ENCODE results near the gene DPT.

DPT gene

DNA sequence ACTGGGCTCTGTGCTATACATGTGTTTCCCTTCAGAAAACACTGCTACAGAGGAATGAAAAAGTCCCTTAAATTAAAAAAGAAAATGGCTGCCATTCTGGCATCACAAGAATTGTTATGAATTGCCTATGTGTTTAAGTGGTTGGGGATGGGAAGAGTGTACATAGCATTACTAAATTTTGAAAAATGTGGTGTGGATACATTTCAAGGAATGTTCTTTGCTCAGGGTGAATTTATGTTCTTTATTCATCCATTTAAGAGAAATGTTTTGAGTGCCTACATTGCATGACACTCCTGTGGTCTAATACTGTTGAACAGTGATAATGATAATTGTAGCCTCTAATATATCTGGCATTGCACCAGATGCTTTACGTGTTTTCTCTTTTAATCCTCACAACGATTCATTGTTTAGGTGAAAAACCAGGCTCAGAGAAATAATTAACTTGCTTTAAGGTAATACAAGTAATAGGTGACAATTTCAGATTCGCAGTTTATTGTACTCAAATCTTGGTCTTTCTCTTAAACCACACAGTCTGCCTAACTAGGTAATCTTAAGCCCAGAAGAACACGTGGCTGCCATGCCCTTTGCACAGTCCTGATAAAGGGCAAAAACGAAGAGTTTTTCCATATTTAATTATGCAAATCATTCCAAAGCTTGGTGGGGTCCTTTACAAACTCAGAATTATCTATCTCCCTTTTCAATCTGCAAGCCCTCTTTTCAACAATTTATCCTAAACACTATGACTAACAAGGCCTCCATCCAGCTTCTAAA, 31.5 kb downstream of the DPT start:
- no peak for DNase-seq

DNA sequence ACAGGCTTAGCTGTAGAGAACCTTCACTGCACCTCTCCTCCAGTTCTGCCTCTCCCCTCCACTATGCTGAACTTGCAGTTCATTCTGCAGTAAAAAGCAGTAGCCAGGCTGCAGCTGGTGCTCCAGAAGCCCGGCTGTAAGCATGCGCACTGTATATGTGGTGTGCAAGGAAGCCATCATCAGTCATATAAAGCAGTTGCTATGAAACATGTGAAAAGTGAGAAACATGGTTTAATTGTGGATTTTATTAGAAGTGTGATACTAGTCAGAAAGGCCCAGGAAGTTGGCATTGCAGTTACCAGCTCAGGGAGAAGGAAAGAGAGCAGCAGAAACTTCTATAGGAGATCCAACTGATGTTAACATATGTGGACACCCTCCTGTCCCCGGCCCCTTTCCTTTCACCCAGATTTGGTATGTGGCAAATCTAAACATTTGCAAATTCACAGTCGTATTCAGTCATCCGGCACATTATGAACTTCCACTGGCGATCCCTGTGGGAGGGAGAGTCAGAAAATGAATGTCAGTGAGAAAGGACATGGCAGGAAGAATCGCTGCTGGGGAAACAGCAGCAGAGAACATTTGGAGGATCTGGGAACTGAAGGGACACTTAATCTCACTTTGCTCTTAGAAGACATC, 32.8 kb downstream of the DPT start:
- no peak for DNase-seq

DNA sequence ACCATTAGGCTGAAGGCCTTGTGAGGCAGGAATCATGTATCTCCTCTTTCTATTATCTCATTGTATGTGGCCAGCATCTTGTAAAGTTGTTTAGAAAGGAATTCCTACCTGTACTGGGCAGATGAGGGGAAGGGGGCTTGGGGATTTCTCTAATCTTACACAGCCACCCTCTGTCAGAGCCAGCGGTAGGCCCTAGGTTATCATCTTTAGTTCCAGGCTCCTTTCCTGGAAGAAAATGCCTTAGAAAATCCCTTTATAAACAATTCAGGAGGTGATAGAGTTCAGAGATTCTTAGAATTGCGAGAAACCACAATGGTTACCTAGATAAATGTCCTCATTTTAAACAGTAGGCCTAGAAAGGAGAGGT, 35.2 kb downstream of the DPT start:
- DNase-seq, result no peak

DNA sequence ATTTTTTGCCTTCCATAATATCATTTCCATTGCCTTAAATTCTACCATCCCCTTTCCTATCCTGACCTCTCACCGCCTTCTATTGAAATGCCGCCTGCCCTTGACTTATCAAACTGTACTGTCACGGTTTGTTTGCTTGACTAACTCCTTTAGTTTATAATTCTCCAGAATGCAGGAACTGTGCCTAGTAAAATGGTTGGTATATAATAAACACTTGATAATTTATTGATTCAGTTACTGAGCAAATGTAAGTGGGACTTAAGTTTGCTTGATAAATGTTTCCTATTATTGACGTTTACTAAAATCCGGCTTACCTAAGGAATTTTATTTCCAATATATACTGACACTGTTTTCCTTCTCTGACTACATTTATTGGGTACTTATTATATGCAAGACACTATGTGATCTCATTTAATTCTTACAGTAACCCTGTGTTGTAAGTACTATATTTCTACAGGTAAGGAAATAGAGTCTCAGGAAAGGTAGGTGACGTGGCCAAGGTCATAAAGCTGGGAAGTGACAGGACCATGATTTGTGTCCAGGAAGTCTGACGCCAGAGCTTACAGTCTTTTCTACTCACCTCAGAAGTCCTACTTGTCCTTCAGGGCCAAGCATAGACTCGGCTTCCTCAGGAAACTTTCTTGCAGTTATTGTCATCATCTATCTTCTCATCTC, 35.7 kb downstream of the DPT start:
- DNase-seq, result no peak

DNA sequence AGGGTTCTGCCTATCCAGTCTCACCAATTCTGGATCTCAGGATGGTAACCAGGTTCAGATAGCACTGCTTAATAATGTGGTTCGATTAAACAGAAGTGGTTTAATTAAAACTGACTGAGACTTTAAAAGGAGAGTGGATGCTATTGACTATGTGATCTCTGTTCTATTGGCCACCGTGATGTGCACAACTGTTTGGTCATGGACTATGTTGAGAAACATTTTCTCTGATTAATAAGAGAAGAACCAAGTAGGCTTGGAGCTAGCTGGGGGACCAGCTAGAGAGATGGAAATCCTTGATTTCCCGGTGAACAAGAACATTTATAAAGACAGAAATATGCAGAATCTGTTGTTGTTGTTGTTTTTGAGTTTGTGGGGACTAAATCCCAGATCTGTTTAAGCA, 36.5 kb downstream of the DPT start:
- no peak for DNase-seq

DNA sequence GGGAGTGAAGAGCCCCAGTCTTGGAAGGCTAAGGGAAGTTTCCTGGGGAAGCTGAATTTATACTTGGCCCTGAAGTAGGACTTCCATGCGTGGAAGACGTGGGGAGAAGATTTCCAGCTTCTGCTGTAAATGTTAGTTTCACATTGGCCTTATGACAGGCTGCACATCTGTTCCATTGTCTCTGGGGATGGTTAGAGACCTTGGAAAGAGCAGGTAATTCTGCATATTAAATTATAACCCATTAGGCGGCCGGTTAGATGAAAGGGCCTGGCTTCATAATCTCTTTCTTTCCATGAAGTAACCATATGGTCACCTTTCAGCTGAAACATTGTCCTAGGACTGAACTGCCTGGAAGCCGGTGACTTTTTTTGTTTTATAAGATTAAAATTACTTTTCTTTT, 37.5 kb downstream of the DPT start:
- no peak for DNase-seq

DNA sequence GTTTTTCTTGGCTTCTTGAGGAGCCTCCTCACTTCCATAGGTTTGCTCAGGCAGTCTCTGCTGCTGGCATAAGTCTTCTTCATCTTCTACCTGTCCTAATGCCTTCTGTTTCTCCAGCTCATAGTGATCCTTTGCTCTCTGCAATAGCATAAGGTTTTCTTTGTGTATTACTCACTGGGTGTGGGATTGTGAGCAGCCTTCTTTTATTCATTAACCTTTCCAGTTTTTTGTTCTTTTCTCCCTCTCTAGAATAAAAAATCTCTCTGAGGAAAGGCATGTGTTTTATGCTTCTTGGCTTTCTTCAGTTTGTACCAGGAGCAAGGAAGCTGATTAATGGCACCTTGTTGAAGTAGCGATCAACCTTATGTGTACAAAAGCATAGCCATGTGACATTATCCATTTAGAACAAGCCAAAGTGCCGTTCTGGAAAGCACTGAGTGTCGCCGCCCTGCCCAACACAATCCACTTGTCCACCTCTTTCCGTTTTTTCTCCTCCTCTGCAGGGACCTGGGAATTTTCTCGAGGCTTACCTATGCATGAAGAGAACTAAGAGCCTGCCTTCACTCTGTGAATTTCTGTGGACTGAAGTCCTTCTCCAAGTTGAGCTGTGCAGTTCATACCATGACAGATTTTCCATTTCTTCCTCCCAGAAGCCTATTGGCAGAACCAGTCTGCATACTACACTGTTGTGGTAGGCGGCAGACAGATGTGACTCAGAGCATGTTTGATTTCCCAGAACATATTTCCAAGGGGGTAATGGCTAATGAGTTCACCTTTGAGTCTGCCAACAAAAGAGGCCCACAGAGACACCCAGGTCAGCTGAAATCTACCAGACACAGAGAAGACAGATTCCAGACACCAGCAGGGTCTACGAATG, 39.0 kb downstream of the DPT start:
- DNase-seq, result peak; percentile 5

DNA sequence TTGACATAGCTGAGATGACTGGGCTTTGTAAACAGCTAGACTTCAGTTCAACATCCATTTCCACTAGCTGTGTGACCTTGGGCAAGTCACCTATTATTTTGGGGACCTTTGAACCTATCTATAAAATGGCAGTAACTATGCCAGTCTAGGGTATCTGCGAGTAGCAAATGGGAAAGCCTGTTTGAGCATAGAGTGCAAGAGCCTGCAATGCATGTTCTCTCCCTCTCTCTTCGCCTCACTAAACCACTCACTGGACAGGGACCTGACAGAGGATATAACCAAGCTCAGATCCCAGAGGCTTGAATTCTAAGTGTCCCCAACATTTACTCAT, 39.7 kb downstream of the DPT start:
- DNase-seq, result no peak

DNA sequence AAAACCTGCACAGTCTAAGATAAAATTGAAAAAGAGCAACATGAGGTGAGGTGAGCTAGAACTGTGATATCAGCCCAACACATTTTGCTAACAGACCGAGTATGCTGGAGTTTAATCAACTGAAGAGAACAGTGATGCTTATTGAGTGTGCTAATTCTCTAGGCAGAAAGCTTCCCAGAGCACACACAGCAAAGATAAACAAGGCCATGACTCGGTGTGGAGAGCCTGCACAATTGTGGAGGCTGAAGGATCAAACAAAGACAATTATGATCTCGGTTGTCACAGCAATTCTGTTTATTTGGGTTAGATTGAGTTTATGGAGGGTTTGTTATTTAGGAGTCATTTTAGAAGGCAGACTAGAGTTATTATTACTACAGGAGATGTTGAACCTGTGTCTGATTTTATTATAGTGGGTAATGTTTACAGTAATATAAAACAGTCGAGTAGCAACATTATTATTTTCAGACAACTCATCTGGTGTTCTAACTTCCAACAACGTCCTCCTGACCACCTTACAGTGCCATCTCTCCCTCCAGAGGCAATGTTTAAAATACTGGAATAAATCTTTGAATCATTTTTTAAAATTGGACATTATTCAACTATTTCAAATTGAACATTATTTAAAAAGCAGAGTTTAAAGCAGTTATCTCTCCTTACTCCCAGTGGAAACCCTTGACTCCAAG, 40.2 kb downstream of the DPT start:
- no peak for DNase-seq

DNA sequence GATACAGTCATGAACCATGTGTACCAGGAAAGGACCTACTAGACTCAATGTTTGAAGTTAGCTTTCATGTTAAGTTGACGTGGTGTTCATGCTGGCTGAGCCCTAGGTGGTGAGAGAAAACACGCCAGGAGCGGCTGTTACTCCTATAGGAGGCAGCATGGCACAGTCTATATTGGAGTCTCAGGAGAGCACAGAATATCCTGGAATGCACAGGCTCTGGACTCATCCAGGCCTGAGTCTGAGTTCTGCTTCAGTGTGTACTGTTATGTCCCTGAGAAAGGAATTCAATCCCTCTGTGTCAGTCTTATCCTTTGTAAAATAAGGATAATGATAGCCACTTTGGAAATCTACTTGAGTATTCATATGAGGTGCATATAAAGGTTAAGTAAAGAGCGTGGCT, 41.2 kb downstream of the DPT start:
- peak; percentile 12 for DNase-seq

DNA sequence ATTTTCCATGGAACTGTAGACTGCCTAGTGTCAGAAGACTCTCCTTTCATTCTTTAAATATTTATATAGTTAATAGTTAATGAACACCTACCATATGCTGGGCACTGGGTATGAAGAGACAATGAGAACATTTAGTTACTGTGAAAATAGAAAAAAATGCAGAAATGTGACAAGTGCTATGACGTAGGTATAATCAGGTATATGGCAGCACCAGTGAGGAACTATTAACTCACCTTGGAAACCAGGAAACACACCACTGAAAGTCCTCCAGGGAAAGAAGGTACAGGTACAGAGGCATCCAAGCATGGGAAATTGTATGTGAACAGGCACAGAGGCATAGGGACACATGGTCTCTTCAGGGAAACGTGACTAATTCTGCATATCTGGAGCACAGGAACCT, 42.3 kb downstream of the DPT start:
- DNase-seq, result no peak

DNA sequence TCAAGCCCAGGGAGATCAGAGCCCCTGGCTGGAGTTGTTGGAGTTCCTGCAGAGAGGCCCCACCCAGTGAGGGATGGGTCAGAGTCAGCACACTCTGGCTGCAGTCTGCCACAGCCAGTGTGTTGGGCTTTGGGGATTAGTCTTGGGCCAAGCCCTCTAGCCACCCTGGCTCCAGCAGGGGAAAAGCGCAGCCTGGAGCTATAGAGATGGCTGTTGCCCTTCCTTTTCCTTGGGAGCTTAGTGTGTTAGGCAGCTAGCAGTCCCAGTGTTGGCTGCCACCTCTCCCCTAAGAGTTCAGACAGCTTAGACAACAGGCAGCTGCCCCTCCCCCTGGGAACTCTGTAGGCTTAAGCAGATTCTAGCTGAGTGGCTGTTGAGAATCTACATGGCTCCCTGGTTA, 45.1 kb downstream of the DPT start:
- no peak for DNase-seq

DNA sequence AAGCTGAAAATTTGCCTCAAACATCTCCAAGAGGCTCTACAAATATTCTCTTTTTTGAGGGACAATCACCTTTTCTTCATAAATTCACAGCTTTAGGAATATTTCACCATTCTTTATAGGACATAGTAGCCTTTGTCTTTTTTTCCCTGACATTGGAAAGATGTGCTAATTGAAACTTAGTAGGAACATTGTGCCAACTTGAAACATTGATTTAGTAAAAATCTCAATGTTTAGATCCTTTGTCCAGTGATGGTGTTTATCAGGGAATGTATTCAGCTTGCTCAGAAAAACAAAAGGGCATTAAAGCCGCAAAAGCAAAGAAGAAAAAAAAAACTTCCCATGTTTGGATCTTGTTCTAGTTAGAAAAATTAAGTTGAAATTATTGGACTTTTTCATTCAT, 52.1 kb downstream of the DPT start:
- no peak for DNase-seq

DNA sequence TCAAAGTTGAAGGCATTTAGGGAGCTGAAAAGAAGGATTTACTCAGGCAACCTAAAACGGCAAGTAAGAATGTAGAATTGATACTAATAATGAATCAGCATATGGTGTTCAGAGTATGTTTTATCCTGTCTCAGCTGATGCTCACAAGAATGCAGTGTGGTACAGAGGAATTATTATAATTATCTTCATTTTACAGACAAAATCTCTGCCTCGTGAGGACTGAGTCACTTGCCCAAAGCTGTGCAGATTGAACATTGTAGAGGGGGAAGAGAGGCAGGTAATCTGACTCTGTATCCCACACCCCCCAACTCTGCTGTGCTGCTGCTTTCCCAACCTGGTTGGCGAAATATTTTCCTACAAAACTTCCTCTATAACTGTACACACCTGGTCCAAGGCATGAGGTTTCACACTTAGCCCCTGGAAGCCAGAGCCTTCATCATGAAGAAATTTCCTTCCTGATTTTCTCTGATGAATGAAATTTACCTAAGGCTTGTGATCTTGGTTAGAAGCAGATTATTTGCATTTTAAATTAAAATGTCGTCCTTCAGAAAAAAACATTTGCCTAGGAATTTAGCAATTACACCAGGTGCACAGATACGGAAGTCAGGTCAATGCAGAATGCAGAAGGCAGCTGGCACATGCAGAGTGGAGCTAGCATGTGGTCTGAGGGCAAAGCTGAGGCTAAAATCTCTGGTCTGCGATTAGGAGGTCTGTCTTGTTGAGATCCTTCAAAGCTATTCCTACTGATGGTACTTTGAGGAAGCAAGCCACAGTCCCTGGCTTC, 52.8 kb downstream of the DPT start:
- no peak for DNase-seq

DNA sequence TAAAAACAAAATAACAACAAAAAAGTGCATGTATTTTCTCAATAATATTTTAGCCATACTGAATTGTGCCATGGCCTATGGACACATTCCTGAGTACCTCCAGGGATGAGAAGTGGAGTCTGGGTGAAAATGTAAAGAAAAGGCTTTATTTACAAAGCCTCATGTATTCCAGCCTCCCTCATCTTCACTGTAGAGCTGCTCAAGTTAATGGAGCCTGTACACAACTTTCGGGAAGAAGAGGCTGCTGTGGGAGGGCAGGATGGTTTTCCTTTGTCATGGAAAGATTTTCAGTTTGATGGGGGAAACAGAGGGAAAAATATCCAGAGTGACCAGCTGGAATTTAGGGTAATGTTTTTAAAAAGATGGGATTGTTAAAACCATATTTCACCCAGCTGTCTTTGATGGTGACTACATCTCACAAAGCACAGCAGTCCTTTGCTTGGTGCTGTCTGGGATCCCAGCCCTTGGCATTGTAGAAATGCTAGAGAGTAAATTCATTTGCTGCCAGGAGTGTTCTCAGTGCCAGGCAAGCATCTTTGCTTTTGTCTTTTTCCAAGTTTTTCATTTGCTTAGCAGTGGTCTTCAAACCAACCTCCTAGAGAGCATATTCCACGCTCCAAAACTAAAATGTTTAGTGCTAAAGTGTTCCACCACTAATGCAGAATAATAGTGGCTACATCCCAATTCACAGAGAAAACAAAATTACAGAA, 54.9 kb downstream of the DPT start:
- DNase-seq, result no peak

DNA sequence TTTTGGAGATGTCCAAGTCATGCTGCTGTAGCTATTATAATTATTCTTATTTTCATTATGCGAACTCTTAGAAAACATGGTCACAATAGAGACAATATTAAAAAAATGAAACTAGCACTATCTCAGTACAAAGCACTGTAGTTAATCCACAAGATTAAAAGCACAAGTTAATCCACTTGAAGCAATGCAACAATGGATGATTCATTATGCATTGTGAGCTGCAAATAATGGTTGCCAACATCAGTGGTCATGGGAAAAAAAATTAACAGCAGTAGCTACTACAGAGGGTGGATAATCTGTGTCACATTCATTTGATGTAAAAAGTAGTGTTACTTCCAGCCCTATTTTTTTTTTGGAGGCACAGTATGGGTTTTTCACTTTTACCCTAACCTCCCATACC, 56.7 kb downstream of the DPT start:
- no peak for DNase-seq

DNA sequence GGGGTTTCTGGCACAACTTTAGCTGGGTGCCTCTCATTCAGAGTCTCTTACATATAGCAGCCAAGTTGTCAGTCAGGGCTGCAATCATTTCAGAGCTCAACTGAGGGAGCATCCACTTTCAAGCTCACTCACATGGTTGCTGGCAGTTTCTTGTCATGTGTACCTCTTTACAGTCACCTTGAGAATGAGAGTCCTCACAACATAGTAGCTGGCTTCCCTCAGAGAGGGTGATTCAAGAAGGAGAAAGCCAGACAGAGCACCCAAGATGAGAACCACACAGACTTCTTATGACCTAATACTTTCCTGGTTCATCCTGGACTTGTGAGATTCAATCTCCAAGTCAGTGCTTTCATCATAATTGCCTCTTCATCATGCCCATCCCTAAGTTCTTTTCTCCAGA, 57.2 kb downstream of the DPT start:
- no peak for DNase-seq

DNA sequence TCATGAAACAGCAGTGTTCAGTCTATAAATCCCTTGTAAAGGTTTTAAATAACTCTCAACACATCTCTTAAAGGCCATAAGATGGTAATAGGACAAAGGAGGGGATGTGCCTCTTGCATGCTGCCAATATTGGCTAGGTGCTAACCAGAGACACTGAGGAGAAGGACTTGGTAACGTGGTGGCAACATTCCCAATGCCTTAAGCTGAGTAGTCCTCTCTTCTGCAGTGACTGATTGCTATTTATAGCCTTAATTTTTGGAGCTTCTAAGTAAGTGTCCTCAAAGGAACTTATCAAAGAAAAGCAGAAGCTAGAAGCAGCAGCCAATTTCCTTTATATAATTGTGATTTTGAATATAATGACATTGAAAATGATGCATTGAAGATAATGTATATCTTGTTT, 63.0 kb downstream of the DPT start:
- no peak for DNase-seq

DNA sequence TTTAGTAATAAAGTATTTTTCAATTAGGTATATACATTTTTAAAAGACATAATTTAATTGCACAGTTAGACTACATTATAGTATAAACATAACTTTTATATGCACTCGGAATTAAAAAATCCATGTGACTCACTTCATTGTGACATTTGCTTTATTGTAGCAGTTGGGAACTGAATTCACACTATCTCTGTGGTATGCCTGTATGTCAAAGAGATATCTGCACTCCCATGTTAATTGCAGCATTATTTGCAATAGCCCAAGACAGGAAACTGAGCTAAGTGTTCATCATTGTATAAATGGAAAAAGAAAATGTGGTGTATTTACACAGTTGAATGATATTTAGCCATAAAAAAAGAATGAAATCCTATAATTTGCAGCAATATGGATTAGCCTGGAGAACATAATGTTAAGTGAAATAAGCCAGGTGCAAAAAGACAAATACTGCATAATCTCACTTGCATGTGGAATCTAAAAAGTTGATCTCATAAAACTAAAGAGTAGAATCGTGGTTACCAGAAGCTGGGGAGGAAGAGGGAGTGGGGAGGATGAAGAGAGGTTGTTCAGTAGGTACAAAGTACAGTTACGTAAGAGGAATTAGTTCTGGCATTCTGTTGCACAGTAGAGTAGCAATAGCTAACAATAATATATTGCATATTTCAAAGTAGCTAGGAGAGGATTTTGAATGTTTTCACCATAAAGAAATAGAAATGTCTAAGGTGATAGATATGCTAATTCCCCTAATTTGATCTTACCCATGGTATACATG, 64.8 kb downstream of the DPT start:
- no peak for DNase-seq

DNA sequence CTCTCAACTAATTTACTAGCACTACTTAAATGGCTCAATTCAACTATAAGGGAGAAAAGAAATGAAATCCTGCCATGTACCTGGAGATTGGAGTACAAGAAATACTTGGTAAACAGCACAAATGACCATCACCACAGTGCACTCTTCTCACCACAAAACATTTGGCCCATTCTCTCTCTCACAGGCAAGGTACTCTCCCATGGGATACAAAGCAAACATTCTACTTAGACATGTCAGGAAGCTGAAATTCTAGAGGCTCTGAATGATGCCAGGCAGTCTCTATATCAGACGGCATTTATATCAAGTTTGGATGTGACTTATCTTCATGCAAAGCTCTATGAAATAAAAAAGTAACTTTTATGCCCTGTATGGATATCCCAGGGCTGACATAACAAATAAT, 72.5 kb downstream of the DPT start:
- no peak for DNase-seq
